GM19035 (cell line): Measurements from ENCODE around the gene S100A3.
"Not testable (repeated sequence)": the region's sequence is repeated elsewhere in the genome, so short reads cannot be mapped to it uniquely, and the experiment has no call there.

Experiments used
- ATAC-seq: cut with Tn5 transposase; IDR thresholded peaks from one replicate; pipeline ENCODE4 v1.9.1; 2021; ENCODE audit not compliant: unreplicated experiment

The S100A3 gene

GRCh38 chr1:153570874-153571273 is 21.8 kb upstream of the S100A3 start:
- ATAC-seq = no peak

DNA sequence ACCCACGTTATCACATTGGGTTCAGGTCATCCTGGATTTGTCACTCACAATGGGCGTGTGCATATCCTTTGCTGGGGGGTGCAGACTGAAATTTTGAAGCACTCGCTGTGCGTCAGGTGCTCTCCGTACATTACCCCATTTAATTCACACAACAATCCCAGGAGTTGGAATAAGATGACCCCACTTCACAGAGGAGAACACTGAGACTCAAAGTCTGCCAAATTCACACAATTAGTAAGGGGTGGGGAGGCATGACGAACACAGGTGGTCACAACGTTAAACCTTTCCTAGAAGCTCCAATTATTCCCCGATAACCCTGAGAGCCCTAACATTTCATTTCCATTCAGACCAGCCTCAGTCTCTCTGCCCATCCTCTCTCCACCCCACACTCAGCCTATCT is 20.4 kb upstream of the S100A3 start:
- no peak for ATAC-seq

DNA sequence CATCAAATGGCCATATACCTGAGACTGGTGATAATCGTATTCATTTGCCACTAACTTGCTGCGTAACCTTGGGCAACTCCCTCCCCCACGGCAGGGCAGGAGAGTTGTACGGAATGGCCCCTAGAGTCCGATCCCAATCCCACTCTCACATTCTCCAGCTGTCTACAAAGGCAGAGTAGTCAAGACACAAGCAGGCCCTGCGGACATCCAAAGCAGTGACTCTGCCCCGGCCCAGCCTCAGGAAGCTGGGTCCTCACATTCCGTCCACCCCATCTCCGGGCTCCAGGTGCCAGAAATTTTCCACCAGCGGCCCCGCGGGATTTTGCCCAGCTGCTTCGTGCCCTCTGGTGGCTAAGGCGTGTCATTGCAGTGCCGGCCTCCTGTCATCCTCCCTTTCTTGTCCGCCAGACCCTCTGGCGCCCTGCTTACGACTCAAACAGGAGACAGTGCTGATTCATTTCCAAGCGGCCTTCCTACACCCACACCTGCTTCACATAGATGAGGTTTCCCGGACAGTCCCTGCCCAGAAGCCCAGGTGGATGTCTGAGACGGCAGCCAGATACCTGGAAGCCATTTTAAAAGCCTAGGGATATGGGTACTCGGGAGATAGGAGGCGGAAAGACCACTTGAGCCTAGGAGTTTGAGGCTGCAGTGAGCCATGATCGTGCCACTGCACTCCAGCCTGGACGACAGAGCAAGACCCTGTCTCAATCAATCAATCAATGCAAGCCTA is 19.5 kb upstream of the S100A3 start:
- no peak for ATAC-seq

DNA sequence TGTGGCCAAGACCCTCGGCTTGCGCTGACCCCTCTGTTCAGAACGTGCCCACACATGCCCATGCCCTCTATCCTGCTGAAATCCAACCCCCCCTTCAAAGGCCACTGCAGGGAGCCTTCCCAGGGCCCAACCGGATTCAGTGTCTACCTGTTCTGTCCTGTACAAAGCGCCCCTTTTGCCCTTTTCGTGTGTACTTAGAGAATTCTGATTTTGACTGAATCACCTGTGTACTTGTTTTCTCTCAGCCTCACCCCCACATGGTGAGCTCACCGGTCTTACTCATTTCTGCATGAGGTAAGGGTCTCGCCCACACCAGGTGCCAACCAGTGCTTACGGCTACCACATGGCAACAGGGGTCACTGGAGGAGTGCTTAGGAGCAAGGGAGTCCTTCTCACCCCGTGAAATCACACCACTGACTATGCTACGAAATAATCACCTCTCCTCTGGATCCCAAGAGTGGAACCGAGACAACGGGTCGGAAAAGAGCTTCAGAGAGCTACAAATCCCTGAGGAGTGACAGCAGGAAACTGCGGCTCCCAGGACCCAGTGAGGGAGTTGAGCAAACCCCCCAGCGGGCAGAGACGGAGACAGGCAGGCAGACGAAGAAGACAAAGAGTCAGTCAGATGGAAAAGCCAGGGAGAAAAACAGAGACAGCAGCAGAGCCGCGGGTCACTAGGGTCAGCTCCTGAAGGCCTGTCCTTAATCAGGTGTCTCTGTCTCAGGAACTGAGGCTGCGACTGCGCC is 18.7 kb upstream of the S100A3 start:
- no peak for ATAC-seq

- ATAC-seq = no peak
Measured at GRCh38 chr1:153566414-153567371, 17.6 kb upstream of the S100A3 start.

GRCh38 chr1:153565529-153566374 is 16.7 kb upstream of the S100A3 start, which contains the start of gene S100A2:
TSS of gene S100A2 (minus strand) at chr1:153565844. CDS start at chr1:153563877, 1,967 bp downstream.
- ATAC-seq = no peak

GRCh38 chr1:153563991-153564390 is 14.9 kb upstream of the S100A3 start:
- no peak for ATAC-seq

- ATAC-seq = no peak
Measured at GRCh38 chr1:153563483-153563901, 14.4 kb upstream of the S100A3 start.

DNA sequence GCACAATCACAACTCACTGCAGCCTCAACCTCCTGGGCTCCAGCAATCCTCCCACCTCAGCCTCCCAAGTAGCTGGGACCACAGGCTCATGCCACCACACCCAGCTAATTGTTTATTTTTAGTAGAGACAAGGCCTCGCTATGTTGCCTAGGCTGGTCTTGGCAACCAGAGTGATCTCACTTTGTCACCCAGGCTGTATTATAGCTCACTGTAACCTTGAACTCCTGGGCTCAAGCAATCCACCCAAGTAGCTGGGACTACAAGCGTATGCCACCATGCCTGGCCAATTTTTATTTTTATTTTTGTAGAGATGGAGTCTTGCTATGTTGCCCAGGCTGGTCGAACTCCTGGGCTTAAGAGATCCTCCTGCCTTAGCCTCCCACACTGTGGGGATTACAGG is 13.0 kb upstream of the S100A3 start:
- ATAC-seq = not testable (repeated sequence)

GRCh38 chr1:153561466-153561985 is 12.5 kb upstream of the S100A3 start:
- no peak for ATAC-seq

DNA sequence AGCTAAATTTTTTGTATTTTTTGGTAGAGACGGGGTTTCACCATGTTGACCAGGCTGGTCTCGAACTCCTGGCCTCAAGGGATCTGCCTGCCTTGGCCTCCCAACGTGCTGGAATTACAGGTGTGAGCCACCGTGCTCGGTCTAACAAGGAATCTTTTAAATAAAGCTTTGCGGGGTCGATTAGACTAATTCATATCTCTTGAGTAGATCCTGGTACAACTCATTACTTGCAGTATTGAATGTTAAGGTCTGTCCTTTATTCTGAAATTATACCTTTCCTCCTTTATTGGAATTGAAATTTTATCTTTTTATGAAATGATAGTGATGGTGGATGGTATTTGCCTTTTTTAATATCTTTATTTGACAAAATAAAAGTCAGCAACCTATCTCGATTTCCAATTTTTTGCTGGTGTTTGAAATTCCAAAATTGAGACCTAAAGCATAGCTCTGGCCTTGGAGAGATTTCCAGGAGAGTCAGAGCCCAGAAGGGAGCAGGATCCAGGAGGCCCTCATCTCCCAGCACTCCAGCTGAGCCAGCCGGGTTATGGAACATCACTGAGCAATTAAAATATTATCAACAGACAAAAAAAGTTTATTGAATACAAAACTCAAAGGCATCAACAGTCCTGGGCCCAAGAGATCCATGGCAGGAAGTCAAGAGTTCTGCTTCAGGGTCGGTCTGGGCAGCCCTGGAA is 11.9 kb upstream of the S100A3 start:
- no peak for ATAC-seq

GRCh38 chr1:153560241-153560640 is 11.2 kb upstream of the S100A3 start:
- ATAC-seq = no peak

GRCh38 chr1:153557877-153558276 is 8.8 kb upstream of the S100A3 start:
- ATAC-seq = no peak

- no peak for ATAC-seq
Measured at GRCh38 chr1:153556348-153556747, 7.3 kb upstream of the S100A3 start.

DNA sequence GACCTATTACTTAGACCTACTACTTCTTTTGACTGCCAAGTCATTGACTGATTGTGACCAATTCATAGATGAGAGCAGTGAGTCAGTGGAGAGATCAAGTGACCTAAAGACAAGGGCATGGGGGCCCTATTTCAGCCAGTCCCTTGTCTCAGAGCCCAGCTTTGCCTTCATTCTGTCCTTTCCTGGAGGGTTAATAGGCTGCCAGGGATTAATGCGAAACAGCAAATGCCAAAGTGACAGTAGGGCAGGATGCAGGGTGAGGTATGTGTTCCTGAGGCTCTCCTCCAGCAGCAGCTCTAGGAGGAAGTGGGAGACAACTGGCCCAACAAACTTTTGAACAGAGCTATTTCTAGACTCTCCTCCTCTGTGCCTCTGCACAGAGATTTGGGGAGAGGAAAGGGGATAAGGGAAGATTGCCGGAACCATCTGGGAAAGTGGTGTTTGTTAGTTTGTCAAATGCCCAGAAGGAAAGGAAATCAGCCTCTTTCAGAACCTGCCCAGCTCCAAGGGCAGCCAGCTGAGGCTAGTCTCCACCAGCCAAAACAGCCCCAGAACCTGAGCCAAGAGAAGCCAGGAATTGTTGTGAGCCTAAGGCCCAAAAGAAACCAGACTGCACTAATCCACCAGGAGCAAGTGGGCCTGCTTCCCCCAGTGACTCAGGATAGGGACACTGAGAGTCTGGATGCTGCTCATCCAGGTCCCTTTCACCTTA is 4.9 kb upstream of the S100A3 start:
- no peak for ATAC-seq

DNA sequence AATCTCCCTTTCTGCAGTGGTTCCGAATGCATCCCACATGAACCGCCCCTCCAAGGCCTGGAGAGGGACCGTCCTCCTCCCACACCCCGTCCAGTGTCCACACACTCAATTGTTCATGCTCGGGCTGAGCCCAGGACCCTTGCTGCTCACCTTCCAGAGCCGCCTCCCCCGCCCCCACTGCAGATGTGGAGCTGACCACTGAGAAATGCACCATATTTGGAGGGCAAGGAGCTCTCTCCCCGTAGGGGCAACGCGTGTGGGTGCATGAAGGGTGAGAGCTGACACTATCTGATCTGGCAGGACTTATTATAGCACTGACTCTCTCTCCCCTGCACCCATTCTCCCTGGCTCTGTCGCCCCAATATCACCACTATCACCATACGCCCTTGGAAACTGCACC is 4.0 kb upstream of the S100A3 start:
- no peak for ATAC-seq

DNA sequence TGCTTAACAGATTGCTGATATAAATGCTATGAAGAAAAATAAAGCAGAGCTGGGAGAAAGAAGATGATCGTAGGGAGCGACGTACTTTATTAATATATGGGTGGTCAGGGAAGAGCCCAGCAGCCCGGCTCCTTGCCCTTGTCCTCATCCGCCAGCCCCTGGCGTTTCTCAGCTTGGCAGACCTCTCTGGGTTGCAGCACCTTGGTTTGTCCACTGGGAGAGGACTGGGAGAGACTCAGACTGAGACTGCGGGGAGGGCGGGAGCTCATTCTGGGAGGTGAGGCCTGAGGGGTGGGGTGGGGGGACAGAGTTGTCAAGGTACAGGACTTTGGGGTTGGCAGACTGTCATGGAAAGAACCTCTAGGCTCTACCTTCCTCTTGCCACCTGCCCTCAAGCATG is 3.3 kb upstream of the S100A3 start:
- no peak for ATAC-seq

DNA sequence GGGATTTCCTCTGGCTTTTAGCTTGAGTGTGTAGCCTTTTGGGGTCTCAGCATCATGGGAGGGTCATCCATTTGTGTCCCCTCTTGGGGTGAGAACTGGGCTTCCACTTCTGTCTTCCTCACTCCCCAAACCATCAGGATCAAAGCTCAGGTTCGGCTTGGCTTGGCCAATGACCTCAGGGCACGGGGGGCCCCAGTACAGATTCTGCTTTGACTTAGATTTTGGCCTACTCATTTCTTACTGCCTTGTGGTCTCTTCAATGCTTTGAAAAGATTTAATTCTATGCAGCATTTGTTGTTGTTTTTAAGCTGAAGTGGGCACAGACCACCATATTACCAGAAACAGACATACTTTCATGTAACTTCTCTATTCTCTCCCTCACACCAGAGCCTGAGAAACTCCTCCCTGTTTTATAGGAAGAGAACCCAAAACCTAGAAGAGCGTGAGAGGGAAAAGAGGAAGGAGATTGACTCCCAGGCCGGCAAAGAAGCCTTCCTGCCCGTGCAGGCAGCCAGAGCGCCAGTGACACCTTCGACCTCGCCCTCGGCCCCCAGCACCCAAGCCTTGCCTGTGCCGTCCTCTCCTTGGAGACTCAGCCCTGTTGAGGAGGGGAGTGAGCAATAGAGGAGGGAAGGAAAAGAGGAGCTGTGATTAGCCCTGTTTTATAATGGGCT is 1.9 kb upstream of the S100A3 start:
- no peak for ATAC-seq
